ENCODE results near the gene HCRTR2.
"Not testable (repeated sequence)": the region's sequence is repeated elsewhere in the genome, so short reads cannot be mapped to it uniquely, and the experiment has no call there.

The HCRTR2 gene

DNA sequence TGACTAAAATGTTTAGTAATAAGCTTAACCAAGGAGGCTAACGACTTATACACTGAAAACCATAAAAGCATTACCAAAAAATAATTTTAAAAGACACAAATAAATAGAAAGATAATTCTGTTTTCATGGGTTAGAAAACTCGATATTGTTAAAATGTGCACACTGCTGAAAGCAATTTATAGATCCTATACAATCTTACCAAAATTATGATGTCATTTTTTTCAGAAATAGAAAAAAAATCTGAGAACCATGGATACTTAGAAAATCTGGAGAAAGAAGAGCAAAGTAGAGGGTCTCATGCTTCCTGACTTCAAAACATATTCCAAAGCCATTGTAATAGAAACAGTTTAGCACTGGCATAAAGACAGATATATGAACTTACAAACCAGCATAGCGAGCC, 46.6 kb downstream of the HCRTR2 start:
- DNase-seq (ENCODE audit: low read depth) = no peak

DNA sequence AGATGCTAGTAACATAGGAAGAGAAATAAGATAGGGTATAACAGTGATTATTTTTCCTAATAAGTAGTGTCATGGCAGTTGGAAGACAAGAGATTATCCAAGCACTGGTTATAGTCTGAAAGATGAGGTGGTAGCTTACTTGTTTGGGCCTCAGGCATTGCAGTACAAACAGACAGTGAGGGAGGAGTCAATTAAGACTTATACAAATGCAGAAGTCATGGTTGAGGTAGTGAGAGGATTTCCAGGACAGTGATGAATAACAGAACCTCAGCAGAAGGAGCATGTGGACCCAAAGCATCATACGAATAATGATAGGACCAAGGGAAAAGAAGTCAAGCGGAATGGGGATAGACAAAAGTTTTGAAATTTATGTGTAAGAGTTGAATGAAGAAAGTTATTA, 53.5 kb downstream of the HCRTR2 start:
- DNase-seq (ENCODE audit: low read depth) = no peak

DNA sequence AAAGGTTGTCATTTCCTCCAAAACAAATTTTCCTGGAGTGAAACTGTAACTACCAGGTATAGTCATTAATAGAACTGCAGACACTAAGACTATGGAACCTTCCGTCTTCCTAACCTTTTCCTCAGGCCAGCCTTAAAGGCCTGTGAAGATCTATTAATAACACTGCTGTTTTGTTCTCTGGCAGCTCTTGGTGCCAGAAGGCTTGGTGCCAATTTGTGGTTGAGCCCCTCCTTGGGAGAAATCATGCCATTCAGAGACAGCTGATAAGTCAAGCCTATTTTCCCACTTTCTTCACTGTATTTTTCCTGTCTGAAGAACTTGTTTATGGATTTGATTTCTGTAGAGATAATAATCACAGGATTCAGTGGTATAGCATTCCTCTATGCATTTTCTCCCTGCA, 64.8 kb downstream of the HCRTR2 start:
- peak; percentile 54 for DNase-seq (ENCODE audit: low read depth)

DNA sequence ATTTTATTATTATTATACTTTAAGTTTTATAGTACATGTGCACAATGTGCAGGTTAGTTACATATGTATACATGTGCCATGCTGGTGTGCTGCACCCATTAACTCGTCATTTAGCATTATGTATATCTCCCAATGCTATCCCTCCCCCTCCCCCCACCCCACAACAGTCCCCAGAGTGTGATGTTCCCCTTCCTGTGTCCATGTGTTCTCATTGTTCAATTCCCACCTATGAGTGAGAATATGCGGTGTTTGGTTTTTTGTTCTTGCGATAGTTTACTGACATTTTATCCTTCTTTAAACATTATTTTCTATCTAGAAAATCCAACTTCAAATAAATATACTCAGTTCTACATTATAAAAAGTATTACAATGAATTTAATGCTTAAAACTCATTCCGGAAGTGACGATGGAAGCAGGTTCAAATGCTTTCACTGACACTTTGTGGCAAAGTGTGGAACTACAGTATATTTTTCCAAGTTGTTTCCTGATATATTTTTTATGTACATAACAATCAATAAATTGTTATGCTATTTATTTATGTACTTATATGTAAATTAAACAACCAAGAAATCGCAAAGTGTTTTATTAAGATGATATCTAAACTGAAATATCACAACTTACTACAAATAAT, 66.8 kb downstream of the HCRTR2 start:
- peak; percentile 36 for DNase-seq (ENCODE audit: low read depth)

DNA sequence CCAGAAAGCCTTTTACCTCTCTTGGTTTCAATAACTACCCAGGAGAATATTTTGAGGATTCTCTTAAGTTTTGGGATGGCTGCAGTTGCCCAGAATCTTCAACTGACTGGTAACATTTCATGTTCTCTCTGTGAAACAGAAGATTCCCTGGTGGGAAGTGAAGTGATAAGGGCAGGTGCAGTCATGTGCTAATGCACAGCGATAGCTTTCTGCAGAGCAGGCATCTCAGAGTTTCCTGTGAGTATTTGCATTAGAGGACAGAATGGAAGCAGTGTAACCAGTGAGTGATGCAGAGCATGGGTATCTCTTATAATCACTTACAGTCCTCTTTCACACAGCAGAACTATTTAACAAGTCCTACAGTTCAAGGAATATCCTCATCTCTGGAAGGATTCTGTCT, 76.1 kb downstream of the HCRTR2 start:
- no peak for DNase-seq (ENCODE audit: low read depth)

DNA sequence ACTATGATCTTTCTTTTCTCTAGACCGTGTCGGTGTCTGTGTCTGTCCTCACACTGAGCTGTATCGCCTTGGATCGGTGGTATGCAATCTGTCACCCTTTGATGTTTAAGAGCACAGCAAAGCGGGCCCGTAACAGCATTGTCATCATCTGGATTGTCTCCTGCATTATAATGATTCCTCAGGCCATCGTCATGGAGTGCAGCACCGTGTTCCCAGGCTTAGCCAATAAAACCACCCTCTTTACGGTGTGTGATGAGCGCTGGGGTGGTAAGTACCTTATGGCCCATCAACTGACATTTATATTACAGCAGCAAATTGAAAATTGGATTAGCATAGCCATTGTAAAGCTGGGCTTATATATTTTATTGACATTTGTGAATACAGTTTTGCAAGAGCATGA, 80.8 kb downstream of the HCRTR2 start:
- DNase-seq (ENCODE audit: low read depth) = no peak

DNA sequence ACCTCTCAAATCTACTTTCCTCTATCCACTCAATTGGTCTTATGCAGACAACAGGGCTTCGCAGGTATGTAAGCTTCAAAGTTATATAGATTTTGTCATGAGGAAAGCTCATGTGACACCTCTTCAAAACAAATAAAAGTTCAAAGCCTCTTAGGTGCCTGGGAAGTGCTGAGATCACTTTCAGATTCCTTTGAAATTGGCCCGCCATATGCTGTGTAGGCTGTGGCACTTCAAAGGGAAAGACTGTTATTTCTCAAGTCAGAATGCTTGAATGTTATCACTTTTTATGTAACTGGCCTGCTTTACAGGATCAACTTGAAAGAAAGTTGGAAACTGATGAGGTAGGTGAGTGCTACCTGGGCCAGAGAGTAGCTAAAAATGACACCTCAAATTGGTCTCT, 85.9 kb downstream of the HCRTR2 start:
- no peak for DNase-seq (ENCODE audit: low read depth)

DNA sequence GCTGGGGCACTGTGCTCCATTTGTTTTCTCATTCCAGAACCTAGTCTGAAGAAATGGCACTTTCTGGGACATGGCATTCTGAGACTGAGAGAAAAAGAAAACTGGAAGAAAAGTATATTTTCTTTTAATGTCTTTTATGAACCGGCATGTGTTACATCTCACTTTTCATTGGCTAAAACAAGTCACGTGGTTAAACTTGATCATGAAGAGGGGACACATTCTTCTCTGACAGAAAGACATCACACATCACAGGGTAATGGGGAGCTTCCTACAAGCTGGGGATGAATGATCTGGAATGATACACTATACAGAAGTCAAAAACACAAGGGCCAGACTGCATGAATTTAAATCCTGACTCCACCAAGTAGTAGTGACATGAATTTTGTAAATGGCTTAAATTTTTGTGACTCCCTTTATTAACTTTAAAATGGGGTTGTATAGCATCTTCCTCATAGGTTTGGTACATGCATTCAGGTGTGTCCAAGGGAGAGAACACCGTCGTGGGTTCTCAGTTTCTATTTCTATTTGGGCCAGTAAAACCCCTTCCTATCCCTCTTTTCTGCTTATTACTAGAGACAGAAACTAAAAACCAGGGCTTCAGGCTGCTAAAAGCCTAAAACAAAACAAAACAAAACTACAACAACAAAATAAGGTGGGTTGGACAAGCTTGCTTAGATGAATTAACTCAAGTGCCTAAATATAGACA, 91.2 kb downstream of the HCRTR2 start:
- no peak for DNase-seq (ENCODE audit: low read depth)

DNA sequence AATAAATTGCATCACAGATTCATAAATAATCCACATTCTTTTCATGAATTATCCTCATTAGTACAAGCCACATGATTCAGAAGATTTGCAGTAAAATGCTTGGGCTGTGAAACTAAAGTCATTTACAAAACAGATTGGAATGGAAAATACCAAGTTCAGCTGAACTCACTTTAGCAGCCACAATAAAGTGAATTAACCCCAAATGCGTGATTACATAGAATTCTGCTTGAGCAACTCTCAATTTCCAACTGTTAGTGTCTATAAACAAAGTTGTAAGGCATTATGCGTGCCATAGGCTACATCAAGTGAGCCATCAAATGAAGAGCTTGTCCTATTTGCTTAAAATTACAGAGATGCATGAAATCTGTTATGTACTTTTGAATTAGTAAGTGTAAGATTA, 92.6 kb downstream of the HCRTR2 start:
- peak; percentile 2 for DNase-seq (ENCODE audit: low read depth)

DNA sequence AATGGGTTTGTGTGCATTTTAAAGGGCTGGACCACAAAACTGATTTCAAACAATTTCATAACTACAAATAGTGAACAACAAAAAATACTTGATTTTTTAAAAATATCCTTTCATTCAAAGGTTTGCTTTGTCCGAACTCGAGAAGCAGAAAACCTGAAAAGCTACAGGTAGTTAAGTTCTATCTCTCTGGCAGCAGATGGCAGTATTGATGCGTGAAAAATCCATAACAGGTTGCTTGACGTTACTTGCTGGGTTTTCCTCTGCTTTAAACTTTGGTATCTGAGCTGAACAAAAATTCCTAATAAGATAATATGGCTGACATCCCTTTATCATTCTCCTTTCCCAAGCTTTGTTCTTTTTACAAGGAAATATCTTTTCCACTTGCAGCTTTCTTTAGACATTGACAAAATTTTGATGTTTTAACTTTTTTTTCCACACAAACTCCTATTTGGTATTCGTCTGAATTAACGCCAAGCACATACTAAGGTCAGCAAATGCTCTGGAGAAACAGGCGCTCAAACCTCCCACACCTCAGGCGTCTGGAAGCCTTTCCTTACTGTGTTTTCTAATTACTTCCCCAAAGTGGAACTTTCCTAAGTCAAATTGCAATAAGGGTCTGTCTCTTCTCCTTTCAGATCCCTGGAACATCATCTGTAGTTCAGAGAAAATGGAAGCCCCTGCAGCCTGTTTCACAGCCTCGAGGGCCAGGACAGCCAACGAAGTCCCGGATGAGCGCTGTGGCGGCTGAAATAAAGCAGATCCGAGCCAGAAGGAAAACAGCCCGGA, 102.6 kb downstream of the HCRTR2 start:
- DNase-seq (ENCODE audit: low read depth) = peak; percentile 86

DNA sequence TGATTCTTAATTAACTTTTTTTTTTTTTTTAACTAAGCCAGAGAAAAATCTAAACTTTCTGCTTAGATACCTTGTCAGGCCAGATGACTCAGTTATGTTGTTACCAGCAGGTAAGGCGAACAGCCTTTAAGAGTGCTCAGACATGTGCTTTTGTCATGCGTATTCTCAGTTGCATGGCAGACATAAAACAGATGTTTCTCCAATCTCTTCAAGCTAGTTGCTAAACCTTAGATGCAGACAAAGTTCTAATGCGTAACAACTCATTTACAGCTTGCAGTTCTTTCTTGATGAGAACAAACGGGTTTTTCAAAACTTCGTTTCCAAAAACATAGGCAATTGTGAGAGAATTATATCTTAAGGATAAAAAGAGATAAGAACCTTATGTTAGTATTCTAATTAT, 103.3 kb downstream of the HCRTR2 start:
- DNase-seq (ENCODE audit: low read depth) = peak; percentile 53

DNA sequence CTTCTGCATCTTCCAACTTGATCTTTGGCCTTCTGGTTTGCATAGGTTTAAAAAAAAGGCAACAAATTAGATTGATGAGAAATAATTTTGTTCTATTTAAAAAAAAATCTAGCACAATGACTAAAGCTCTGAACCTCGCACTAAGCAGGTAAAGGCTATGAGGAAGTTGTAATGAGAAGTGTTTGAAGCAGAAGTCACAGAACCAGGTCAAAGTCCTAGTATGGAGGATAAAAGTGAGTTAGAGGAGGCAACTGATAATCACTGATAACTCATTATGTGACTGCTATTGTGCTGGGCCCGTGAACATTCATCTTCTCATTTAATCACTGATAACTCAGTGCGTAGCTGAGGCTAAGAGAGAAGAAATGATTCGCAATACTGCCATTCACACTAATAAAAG, 106.9 kb downstream of the HCRTR2 start:
- DNase-seq (ENCODE audit: low read depth) = no peak

DNA sequence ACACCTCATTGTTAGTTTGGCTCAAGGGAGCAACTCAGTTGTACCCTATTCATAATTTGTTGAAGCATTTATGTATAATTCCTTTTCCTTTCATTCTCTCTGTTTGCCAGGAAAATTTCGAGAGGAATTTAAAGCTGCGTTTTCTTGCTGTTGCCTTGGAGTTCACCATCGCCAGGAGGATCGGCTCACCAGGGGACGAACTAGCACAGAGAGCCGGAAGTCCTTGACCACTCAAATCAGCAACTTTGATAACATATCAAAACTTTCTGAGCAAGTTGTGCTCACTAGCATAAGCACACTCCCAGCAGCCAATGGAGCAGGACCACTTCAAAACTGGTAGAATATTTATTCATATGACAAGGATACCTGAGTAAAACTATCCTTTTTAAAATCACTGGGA, 107.8 kb downstream of the HCRTR2 start:
- DNase-seq (ENCODE audit: low read depth) = no peak

DNA sequence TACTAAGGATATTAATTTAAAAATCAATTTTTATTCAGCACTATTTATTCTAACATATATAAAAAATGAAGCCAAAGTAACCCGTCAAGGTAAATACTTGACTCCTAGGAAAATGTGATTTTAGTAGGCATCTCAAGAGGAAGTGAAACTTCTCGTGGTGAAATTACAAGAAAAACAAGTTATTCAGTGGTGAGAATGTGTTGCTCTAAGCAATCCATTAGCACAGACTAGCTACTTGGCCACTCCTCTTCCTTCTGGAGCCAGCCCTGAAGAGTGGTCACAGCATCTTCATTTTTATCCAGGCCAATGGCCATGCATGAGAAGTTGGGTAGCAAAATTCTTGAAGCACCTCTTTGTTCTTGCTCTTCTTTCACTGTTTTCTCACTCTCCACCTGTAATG, 112.5 kb downstream of the HCRTR2 start:
- no peak for DNase-seq (ENCODE audit: low read depth)

DNA sequence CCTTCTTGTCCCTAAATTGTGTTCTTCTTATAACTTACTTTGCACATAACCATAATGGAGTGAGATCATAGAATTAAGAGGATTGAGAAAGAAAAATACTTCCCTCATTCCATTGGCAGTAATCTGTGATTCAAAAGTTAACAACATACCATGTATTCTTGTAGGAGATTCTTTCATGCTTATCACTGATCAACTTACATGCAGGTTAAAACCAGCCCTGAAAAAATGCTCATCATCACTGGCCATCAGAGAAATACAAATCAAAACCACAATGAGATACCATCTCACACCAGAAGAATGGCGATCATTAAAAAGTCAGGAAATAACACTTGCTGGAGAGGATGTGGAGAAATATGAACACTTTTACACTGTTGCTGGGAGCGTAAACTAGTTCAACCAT, 116.4 kb downstream of the HCRTR2 start:
- peak; percentile 24 for DNase-seq (ENCODE audit: low read depth)

DNA sequence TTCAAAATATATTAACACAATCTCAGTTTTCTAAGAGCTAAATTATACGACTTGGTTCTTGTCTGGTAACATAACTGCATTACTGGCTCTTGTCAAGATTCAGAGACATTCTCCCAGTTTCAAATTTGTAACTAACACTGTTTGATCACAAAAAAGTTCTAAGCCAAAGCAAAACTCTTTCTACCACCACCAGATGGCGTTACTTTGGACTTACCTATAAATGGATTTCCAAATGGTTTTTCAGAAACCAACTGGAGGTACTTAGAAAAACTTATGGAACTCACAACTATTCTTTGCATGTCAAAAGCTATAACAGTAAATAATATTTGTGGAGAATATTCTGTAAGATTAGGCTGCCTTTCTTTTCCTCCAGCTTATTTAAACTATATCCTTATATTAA, 118.8 kb downstream of the HCRTR2 start:
- DNase-seq (ENCODE audit: low read depth) = peak; percentile 34

DNA sequence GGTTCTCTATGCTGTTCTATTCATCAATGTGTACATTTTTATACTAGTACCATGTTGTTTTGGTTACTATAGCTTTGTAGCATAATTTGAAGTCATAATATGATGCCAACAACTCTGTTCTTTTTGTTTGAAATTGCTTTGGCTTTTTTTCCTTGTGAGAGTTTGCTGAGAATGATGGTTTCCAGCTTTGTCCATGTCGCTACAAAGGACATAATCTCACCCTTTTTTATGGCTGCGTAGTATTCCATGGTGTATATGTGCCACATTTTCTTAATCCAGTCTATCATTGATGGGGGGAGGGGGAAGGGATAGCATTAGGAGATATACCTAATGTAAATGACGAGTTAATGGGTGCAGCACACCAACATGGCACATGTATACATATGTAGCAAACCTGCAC, 122.9 kb downstream of the HCRTR2 start:
- not testable (repeated sequence) for DNase-seq (ENCODE audit: low read depth)

DNA sequence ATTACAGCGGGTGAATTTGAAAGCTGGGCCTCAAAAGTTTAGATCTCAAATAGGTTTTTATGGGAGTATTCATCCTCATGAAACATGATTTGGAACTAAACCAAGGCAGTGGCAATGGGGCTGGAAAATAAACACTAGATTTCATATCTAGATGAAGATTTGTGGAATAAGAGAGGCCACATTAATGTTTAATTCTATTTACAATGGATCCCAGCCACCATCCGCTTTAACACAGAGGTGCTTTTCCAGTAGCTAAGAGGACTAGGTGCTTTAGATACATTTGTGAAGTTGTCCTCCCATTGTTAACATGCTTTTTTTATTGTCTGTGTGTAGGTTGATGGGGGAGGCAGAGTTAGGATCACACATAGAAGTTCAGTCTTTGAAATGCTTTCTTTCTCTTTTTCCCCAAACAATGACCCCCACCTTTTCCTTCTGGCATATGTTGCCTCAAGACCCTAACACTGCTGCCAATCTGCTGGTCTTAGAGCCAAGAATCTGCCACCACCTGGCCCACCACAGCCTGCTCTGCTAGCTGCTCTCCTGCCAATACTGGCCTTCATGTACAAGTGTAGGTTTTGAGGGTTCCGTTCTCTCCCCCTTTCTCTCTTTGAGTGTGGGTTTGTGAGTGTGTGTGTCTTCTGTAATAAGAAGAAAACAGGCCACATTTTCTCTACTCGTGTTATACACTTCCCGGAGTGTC, 125.1 kb downstream of the HCRTR2 start:
- no peak for DNase-seq (ENCODE audit: low read depth)

DNA sequence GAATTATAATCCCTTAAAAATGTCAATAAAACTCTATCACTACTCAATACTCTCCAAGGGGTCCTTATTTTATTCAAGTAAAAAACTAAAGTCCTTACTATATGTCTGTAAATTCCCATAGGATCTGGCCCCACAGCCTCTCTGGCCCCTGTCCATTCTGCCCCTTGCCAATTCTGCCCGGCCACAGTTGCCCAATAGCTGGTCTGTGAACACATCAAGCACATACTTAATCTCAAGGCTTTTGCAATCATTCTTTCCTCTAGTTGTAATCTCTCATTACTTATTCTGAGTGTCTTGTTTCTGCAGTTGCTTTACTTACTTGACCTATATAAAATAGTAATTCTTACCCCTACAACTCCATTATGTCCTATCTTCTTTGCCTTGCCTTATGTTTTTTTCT, 130.4 kb downstream of the HCRTR2 start:
- DNase-seq (ENCODE audit: low read depth) = peak; percentile 55

DNA sequence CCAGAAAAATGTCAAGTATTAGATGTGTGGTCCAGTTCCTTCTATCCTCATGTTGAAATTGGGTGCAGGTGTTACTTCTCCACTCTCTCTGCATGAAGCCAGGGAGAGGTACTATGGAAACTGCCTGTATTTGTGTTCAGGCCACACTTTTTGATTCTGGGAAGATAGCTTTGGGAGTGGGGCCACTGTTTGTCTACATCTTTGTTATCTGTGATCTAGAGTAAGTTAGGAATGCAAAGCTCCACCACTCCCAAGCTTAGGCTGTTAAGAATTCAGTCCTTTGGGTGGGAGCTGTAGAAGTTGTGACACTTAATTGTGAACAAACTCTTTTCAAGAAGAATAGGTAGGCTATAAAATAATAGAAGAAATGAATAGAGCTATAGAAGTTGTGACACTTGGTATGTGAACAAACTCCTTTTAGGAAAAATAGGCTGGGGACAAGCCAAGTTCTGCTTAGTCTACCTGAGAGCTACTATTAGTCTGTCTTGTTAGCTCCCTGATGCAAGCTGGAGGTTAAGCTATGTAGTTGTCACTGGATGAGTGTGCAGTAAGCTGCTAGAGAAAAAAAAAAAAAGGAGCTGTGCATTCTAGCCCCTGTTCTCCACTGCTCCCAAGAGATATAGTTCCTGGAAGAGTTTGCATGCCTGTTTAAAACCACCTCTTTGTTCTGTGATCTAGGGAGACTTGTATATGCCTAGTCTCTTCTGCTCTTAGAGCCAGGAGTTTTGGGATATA, 145.8 kb downstream of the HCRTR2 start:
- peak; percentile 3 for DNase-seq (ENCODE audit: low read depth)

DNA sequence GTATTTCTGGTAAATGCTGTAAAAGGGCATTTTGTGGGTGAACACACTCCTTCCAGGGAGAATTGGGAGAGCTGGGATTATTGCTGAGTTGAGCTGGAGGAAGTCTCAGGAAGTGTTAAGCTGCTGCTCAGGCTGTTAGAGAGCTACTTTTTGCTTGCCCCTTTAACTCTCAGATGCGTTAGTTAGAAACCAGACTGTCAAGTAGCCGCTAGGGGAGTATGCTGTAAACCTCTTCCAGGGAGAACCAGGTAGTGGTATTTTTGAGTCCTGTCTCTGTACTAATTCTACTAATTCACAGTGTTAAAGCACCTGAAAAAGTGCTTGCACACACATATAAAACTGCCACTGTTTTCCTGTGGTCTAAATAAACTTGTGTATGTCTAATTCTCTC, 146.4 kb downstream of the HCRTR2 start:
- no peak for DNase-seq (ENCODE audit: low read depth)

DNA sequence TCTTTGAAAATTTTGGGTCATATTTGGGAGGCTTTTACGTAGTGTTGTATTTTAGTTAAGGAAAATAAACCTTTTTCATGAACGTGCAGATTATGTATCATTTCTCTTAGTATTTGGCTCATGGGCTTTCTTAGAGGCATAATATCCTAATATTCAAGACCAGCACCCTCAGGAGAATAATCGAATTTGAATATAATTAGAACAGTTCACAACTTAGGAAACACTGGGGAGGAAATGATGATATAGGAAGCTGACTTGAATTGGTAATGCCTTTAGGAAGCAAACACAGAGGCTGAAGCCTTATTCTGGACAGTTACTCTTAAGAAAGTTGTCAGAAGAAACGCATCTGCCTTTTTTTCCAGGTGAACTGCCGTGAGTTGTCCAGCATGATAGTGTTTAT, 152.9 kb downstream of the HCRTR2 start, which contains the start of gene GFRAL:
TSS of gene GFRAL (plus strand) at position 301 of the 400 bp plus-strand sequence. CDS start at position 387, 86 bp downstream.
- DNase-seq (ENCODE audit: low read depth) = no peak
